NCI-H2196 (cell line): ENCODE data around the gene PDE8A.

Experiments used
- DNase-seq: peaks from one replicate; lab custom pipeline; 2025; ENCODE audit not compliant: unreplicated experiment; lab: John Stamatoyannopoulos, UW

Gene PDE8A

GRCh38 chr15:85031086-85031943 lies 49.7 kb downstream of the PDE8A start:
- DNase-seq: no peak

GRCh38 chr15:85031944-85032558 lies 50.4 kb downstream of the PDE8A start:
- no peak for DNase-seq

- DNase-seq: no peak
Measured at GRCh38 chr15:85033148-85033547, 51.5 kb downstream of the PDE8A start.

DNA sequence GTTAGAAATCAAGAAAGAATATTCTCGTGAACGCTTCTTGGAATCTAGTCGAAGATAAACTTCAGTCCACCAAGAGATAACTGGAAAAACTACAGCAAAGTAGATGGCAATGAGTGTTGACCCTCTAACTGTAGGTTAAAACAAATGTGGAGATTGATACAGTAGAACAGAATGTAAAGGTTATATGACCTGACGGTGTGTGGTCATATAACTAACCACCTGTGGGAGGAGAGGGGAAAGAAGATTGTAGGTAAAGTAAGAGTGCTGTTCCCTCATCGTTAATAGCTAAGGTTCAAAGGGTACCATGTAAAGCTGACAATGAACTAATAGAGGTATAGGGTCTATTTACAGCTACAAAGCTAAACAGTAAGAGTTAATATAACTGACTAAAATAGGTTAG lies 52.6 kb downstream of the PDE8A start:
- no peak for DNase-seq

DNA sequence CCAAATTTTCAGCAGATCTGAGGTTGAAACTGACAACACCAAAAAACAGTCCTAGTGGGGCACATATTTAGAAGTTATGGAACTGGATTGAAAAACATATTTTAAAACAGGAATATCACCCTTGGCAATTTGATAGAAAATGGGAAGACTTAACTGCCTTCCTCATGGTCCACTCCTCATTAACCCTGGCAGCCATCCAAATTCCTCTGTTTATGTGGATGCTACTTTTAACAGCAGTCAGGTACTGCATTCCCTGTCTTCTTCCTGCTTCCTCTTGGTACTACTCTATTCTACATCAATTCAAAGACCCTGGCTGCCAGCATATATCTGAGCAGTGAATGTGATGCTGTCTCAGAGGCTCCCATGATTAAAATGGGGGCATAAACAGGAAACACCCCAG lies 54.3 kb downstream of the PDE8A start:
- no peak for DNase-seq

DNA sequence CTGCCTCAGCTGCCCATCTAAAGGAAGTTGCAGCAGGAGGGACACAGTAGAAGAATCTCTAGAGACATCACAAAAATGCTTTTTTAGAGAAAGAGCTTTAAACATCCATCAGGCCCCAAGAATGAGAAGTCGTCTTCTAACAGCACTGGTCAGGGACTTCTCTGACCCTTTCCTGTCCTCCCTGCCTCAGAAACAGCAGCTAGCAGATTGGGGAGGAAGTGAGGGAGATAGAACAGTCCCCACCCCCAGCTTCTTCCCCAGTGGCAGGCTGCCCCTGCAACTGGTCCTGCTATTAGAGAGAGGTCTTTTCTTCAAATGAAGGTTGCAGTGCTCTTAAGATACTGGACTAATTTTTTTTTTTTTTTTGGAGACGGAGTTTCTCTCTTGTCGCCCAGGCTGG lies 55.1 kb downstream of the PDE8A start:
- DNase-seq: no peak

GRCh38 chr15:85037641-85038040 lies 56.0 kb downstream of the PDE8A start:
- no peak for DNase-seq

GRCh38 chr15:85041230-85041629 lies 59.6 kb downstream of the PDE8A start:
- no peak for DNase-seq

GRCh38 chr15:85044251-85044853 lies 62.7 kb downstream of the PDE8A start:
- DNase-seq: peak; percentile 22

GRCh38 chr15:85044894-85045293 lies 63.2 kb downstream of the PDE8A start:
- no peak for DNase-seq

DNA sequence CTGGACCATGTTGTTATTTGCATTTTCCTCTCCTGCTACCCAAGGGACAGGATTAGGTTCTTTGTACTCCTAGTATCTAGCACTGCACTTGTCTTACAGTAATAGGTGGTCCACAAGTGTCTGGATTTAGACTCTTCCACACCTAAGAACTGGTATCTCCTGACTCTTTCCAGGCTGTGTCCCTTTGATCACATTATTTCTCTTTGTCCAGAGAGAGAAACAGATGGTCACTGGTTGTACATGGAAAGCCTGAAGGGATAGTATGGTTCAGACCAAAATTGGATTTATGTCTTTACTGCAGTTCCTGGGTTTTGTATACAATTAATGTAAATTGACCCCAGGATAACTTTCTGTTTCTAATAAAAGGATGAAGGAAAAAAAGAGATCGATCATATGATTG lies 64.0 kb downstream of the PDE8A start:
- DNase-seq: no peak

GRCh38 chr15:85047271-85047948 lies 65.8 kb downstream of the PDE8A start:
- DNase-seq: no peak

GRCh38 chr15:85048430-85048829 lies 66.8 kb downstream of the PDE8A start:
- no peak for DNase-seq

DNA sequence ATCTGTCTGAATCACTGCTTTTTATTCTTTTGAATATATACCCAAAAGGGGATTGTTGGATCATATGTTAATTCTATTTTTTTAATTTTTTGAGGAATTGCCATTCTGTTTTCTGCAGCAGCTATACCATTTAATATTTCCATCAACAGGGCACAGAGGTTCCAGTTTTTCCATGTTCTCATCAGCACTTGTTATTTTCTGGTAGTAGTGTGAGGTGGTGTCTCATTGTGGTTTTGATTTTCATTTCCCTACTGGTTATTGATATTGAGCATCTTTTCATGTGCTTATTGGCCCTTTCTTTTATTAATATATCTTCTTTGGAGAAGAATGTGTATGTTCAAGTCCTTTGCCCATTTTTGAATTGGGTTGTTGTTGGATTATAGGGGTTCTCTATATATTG lies 68.1 kb downstream of the PDE8A start:
- DNase-seq: no peak

- DNase-seq: no peak
Measured at GRCh38 chr15:85059734-85060133, 78.1 kb downstream of the PDE8A start.

DNA sequence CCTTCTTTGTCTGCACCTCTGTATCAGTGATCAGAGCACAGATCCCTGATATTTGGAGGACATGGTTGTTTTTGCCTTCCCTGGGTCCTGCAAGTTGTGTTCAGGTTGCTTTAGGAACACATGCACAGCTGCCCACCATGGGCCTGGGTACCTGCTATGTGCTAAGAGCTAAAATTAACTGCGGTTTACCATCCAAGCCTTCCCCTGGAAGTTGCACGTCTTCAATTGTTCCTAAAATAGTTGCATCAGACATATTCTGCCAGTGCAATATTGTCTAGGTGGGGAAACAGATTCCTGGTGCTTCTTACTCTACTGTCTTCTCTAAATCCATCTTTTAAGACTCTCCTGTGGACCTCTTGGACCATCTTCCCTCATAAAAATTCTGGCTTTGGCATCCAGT lies 80.9 kb downstream of the PDE8A start:
- DNase-seq: no peak

DNA sequence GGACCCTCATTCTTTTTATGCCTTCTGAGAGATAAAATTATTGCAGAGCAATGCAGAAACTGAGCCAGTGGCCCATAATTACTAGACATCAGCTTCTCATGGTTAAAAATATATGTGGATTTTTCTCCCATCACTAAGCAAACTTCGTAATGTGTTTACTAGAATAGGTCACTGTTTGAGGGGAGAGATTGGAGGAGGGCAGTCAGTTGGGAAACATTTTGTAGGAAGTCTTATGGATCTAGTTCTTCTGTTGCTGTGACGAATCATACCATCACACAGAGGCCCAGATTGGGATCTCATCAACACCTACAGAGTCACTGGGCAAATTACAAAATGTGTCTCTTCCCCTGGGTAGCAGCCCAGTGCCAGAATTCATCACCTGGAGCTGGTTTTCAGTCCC lies 81.4 kb downstream of the PDE8A start:
- DNase-seq: no peak

DNA sequence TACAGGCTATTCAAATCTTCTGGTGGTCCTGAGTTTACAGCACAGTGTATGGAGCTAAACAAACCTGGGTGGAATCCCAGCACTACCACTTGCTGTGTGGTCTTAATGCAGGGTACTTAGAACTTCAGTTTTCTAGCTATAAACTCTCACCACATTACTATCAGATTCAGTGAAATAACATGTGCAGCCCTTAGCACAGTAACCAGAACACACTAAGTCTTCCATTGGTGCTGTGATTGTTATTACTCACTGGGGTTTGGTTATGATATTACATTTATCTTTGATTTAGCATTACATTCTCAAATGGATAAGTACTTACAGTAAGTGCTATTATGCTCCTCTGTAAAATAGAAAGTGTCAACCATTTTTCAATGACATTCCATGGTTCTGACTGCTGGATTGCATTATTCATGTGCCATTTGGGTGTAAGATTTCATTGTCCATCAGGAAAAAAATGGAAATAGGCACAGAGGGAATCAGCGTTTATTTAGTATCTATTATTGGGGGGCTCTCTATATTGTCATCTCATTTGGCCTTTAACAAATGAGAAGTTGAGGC lies 81.9 kb downstream of the PDE8A start:
- no peak for DNase-seq

- no peak for DNase-seq
Measured at GRCh38 chr15:85064710-85065109, 83.1 kb downstream of the PDE8A start.

- no peak for DNase-seq
Measured at GRCh38 chr15:85071061-85071460, 89.4 kb downstream of the PDE8A start.

GRCh38 chr15:85071504-85071903 lies 89.8 kb downstream of the PDE8A start:
- DNase-seq: no peak
